Fibroblast of skin of right quadriceps (primary cell): Measurements from ENCODE around the gene SH2D1B.
"Not testable (repeated sequence)": the region's sequence is repeated elsewhere in the genome, so short reads cannot be mapped to it uniquely, and the experiment has no call there.

Experiments used
- DNase-seq: peaks from one replicate; pipeline ENCODE4 v3.0.0-alpha.2; 2013

The SH2D1B gene

DNA sequence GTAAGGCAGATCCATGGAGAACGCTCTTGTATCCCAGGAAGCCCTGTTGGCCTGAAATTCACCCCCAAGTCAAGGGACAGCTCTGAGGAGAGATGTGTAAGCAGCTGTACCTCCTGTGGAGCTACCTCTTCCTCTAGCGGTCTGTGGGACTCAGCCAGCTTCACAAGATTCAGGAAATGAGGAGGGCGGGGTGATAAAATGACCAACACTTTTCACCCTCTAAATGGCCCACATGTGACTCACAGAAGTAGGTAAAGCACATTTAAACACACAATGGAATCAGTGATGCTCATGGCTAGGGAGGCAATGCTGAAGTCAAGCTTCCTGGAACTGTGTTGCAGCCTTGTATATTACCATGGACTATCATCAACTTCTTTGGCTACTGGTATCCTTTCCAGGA lies at the start of gene SH2D1B:
Gene SH2D1B (minus strand): TSS at position 135 of the 400 bp plus-strand sequence. CDS start 120 bp downstream, at position 15.
- DNase-seq = no peak

DNA sequence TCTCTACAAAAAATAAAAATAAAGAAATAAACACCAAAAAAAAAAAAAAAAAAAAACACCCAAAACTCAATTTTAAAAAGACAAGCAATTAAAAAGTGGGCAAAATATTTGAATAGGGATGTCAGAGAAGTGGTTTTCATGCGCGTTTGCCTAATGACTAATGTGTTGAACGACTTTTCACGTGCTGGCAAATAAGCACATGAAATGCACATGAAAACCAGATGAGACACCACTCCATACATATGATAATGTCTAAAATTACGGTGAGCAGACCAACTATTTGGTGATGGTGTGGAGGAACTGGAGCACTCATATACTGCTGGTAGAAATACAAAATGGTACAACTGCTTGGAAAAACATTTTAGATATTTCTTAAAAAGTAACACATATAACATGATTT lies 46.3 kb upstream of the SH2D1B start:
- DNase-seq = peak; percentile 54

DNA sequence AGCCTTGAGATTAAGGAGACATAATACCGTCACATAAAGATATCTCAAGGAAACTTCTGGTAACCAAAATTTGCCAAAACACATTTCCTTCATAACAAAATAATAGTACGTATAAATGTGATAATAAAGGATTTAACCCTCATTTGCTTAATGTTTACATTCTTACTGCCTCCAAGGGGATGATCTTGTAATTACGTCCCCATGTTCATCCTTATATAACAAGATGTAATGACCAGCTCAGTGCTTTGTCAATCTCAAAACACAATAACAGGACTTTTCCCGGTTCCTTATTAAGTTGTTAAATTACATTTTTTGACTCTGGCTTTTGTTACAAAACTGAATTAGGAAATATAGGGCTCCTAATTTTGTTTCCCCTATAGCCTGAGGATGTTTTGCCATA lies 44.4 kb upstream of the SH2D1B start:
- DNase-seq = no peak

- DNase-seq = not testable (repeated sequence)
Measured at GRCh38 chr1:162454361-162454760, 42.4 kb upstream of the SH2D1B start.

DNA sequence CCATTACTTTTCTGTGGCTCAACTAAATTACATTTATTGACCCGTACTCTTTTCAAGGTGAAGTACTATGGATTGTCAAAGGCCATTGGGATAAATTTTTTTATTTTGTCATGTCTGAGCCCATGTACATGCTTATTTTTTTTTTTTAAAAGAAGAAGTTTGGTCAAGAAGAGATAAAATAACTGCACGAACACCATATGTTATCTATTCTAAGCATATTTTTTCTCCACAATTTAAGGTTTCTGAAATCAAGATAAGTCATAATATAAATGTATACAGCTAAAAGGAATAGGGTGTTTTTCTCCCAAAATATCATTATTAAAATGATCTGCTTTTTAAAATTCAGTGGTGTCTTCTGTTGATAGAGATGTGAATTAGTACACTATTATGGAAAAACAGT lies 35.0 kb upstream of the SH2D1B start:
- no peak for DNase-seq

DNA sequence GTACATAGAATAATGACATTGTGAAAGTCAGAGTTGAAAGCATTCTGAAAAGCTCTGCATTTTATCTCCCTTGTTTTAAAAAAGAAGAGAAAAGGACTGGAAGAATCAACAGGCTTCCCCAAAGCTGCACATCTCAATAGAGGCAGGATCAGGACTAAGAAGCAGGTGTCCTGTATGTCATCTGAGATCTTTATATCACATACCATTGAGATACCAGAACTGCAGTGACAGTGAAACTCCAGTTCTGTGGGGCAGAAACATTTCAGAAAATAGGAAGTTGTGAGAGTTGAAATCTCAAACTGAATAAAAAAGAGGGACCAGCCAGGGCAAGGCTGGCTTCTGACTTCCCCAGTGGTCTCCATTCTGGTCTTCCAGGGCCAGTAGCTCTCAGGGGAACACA lies 33.0 kb upstream of the SH2D1B start:
- no peak for DNase-seq

- not testable (repeated sequence) for DNase-seq
Measured at GRCh38 chr1:162432977-162433713, 21.2 kb upstream of the SH2D1B start.

DNA sequence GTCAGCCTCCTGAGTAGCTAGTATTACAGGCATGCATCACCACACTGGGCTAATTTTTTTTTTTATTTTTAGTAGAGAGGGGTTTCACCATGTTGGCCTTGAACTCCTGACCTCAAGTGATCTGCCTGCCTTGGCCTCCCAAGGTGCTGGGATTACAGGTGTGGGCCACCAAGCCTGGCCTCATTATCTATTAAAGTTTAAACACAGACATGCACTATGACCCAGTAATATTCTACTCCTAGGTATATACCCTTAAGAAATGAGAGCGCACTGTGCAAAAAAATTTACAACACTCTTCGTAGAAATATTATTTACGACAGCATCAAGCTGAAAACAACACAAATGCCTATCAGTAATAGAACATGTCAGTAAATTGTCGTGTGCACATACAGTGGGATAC lies 18.6 kb upstream of the SH2D1B start:
- DNase-seq = no peak

- no peak for DNase-seq
Measured at GRCh38 chr1:162422662-162423375, 10.9 kb upstream of the SH2D1B start.

DNA sequence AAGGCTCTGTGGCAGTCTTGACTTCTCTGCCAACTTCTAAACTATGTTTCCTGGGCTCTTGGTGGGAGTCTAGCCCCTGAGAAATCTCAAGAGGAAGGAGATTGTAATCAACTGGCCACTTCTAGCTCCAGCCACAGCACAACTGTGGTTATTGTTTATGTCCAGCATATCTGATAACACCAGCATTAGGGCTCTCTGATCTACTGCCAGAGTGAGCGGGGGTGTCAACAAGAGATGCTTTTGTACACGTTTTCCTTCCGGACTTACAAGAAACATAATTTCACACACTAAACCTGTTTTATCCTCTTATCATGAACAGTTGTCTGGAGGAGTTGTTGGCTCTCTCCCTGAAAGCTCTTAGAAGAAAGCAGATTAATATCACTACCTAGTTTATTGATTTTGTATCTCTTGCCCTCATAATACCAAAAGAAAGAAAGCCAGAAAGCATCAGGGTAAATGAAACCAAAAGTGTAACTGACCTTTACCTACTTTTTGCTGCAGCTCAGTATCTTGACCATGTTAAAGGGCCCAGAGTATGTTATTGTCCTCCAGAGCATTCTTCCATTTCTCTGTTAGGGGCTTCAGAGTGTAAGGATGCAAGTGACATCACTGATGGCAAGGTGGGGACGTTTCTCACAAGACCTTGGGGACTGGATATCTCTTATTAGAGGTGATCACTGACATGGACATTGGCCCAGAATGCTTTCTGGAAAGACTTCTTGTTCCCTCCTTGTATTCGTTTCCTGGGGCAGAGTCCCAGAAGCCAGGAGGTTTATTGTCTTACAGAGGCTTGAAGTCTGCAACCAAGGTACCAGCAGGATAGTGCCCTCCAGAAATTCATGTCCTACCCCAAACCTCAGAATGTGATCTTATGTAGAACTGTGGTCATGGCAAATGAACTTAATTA lies 9.6 kb upstream of the SH2D1B start:
- DNase-seq = no peak

DNA sequence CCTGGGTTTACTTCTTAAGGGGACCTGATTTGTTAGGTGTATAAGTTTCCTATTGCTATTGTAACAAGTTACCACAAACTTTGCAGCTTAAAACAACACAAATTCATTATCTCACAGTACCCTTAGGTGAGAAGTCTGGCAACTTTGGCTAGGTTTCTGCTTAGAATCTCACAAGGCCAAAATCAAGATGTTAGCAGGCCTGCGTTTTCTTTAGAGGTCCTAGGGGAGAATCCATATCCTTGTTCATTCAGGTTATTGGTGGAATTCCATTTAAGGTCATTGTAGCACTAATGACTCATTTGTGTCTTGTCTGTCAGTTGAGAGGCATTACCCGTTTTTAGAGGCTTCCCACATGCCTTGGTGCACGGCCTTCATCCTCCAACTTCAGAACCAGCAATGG lies 8.2 kb upstream of the SH2D1B start:
- DNase-seq = no peak

- DNase-seq = peak; percentile 10
Measured at GRCh38 chr1:162419450-162419931, 7.6 kb upstream of the SH2D1B start.

DNA sequence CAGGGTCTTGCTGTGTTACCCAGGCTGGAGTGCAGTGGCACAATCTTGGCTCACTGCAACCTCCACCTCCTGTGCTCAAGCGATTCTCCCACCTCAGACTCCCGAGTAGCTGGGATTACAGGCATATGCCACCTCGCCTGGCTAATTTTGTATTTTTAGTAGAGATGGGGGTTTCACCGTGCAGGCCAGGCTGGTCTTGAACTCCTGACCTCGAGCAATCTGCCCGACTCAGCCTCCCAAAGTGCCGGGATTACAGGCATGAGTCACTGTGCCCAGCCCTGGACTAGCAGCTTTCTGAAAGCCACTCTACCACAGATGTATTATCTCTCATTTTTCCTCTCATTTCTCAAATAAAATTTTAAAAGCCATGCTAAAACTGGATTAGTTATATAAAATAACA lies 6.6 kb upstream of the SH2D1B start:
- DNase-seq = not testable (repeated sequence)

DNA sequence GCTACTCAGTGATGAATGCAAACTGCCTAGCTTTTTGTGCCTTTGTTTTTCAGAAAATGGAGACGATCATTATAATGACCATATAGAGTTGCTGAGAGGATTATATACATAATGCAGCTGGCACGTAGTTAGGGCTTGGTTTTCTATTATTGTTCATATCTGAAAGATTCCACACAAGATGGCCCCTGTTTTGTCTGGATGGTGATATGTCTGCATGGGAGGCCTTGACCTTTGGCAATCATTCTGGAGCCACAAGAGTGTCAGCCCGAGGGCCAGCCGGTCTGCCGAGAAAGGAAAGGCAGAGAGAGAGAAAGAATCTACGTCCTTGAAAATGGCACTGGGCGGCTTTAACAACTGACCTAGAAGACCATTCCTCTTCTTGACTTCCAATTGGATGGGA lies 5.7 kb upstream of the SH2D1B start:
- no peak for DNase-seq

GRCh38 chr1:162416909-162417308 lies 5.0 kb upstream of the SH2D1B start:
- no peak for DNase-seq

GRCh38 chr1:162416215-162416614 lies 4.3 kb upstream of the SH2D1B start:
- no peak for DNase-seq

DNA sequence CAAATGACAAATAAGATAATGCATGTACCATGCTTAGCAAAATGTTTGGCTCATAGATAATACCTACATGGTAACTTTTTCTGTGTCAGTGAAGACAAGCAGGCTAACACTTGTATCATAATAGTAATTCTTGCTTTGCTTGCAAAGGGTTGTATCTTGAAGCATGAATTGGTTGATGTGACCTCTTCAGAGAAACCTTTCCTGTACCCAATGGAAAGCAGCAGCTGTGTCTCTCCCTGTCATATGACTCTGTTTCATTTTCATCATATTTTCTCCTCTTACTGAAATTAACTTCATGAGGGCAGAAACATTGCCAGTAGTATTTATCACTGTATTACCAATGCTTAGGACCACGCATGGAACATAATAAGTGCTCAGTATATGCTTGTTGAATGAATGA lies 4.4 kb downstream of the SH2D1B start:
- DNase-seq = no peak

- DNase-seq = no peak
Measured at GRCh38 chr1:162406811-162407210, 5.1 kb downstream of the SH2D1B start.

DNA sequence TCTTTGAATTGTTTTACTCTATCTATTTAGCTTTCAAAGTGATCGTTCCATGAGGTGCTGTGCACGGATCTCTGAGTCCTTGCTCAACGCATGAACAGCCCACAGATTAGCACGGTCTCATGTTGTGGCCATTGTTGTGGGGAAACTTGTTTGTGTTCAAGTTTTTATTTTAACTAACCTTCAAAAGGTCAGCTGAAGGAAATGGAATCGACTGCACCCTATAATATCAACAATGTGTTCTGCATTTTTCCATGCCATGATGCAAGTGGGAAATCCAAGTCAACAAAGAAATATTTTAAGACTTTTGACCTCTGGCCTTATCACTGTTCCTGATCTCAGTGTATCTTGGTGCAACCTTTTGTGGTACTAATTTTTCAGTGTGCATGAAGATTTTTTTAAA lies 6.1 kb downstream of the SH2D1B start:
- DNase-seq = no peak

- peak; percentile 65 for DNase-seq
Measured at GRCh38 chr1:162404550-162405160, 7.3 kb downstream of the SH2D1B start.

- DNase-seq = no peak
Measured at GRCh38 chr1:162400790-162401355, 11.1 kb downstream of the SH2D1B start.

GRCh38 chr1:162398999-162399580 lies 12.8 kb downstream of the SH2D1B start:
- DNase-seq = no peak
